A204.1 (cell line): ENCODE data around the gene RAPGEF2.

Experiments
- FAIRE-seq: peaks from 2 replicates; lab custom pipeline; 2012; peaks lifted over from hg19 to GRCh38; lab: Jason Lieb, UNC

Gene RAPGEF2

GRCh38 chr4:159197260-159197884, 94.5 kb downstream of the RAPGEF2 start:
- no peak for FAIRE-seq

- FAIRE-seq = no peak
These were observed 95.0 kb downstream of the RAPGEF2 start for GRCh38 chr4:159197885-159198269.

DNA sequence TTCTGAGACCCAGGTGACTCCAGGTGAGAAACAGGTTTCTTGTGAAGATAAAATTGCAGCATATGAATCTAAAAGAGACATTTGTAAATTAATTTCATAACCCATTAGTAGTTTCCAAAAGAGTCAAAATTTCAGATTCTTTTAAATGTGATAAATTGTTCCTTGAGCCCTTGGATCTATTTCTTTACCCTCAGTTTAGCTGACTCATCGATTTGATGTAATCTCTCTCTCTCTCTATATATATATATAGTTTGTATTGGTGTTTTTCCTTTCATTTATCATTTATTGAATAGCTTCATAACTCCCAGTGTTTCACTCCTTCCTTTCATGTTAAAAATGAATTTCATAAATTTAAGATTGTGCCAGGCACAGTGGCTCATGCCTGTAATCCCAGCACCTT, 96.9 kb downstream of the RAPGEF2 start:
- FAIRE-seq = no peak

GRCh38 chr4:159201168-159201567, 98.3 kb downstream of the RAPGEF2 start:
- no peak for FAIRE-seq

GRCh38 chr4:159204566-159204965, 101.7 kb downstream of the RAPGEF2 start:
- FAIRE-seq = no peak

- FAIRE-seq = no peak
These were observed 102.6 kb downstream of the RAPGEF2 start for GRCh38 chr4:159205466-159205865.

DNA sequence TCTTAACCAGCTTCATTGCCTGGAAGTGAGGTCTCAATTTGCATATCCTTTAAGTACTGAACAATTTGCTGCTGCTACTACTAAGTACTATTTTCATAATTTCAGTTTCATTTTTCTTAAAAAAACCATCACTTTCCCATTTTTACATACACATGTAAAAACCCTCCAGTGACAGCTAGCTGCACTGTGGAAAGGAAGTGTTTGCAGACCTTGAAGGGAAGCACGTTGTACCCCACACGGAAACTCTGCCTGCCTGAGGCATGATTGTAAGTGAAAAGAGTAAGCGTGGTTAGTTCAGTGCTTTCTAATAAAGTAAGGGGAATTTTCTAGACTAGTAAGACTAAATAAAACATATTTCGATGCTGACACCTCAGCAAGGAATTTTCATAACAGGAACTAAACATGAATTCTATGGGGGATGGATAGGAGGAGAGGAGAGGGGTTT, 103.6 kb downstream of the RAPGEF2 start:
- FAIRE-seq = no peak

DNA sequence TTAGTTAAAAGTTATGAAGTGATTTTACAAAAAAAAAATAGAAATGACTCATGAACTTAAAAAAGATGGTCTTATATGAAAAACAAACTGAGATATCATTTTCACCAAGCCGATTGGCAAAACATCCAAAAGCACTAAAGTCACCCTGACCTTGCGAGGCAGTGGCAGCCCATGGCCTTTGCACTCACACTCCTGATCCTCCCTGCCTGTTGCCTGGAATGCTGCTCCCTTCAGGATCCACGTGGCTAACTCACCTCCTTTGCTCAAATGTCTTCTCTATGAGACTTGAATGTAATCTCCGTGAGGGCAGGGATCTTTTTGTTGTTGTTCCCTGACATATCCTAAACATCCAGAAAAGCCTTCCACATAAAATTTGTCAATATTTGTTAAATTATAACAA, 106.4 kb downstream of the RAPGEF2 start:
- FAIRE-seq = no peak

- FAIRE-seq = no peak
These were observed 108.1 kb downstream of the RAPGEF2 start for GRCh38 chr4:159210975-159211374.

DNA sequence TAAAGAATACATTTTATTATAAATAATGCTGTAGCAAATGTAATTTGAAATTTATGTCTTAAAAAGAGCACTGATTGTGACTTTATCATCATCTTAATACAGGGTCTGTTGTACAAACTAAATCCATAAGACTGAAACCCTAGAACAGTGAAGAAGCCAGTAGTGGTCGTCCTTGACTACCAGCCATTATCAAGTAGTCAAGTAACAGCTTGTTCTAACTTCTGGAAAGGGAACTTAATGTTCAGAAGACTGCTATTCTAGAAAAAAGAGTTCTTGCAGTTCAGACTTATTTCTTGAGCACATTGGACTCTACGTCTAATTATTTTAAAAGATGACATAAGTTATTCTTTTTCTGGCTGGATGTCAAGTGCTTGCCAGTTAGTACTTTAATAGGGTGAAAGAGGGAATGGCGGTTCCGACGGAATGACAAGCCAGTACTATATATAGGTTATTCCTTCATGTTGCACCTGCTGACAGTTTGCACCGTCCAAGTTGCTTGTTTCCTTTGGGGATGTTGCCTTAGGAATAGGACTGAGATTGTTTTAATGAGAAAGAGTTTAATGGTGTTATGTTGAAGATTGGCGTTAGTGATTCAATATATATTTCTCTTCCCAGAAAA, 109.9 kb downstream of the RAPGEF2 start:
- FAIRE-seq = no peak

DNA sequence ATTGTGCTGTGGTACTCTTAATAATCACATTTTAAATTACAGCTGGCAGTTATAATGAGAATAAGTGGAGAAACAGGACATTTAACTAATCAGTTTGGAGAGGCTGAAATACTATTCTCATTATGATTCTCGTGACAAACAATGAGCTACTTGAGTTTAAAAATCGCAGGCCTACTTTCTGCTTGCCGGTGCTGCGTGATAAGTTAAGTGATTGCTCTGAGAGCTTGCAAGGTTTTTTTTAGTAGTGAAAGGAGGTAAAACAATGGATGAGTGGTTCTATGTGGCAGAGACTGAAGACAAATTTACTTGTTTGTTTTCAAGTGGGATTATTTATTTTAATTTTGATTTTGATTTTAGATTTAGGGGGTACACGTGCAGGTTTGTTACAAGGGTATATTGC, 114.0 kb downstream of the RAPGEF2 start:
- FAIRE-seq = no peak

- no peak for FAIRE-seq
These were observed 117.0 kb downstream of the RAPGEF2 start for GRCh38 chr4:159219862-159220261.

DNA sequence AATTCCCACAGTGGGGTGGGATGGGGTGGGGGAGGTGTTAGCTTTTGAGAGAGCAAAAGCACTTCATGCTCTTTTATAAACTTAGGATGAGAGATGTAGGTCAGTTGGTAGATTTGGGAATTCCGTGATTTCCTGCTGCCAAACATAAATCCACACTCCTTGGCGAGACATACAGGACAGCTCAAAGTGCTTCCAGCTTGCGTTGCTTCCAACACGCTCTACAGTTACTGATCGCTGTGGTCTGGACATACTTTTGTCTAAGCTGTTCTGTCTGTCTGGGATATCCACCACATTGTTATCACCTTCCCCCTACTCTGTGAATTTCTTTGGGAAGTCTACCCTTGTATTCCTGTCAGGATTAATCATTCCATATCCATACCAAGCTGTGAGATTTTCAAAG, 117.5 kb downstream of the RAPGEF2 start:
- no peak for FAIRE-seq

- FAIRE-seq = no peak
These were observed 118.4 kb downstream of the RAPGEF2 start for GRCh38 chr4:159221280-159221679.

- no peak for FAIRE-seq
These were observed 119.2 kb downstream of the RAPGEF2 start for GRCh38 chr4:159222043-159222552.

DNA sequence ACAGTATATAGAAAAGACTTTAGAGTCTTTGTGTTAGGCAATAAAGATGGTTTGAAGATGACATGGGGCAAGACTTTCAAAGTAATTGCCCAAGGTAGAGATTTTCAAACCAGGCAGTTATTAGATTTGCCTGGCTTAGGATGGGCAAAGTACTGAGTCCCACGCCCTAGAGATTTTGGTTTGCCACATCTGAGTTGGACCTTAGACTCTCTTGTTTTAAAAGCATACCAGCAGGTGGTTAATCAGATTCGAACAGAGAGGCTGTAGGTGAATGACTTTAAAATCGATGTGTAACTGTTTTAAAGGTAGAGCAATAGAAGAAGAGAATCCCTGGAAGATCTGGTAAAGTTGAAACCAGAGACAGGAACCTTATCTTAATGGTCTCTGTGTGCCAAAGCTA, 121.5 kb downstream of the RAPGEF2 start:
- FAIRE-seq = no peak

DNA sequence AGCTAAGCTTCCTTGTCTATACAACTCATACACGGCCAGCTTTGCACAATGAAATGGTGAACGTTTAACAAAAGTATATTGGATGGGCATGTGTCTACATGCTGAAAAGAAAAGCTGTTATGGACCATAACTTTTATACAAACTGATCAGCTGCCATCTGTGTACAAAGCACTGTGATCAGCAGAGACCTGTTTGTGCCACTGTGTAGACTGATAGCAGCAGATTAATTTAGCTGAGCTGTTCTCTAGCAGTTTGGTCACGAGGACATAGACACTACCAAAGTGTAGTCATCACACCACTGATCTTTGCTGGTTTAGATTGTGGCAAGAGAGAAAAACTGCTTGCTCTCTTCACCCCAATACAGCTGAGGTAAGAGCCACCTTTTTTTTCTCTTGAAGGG, 124.5 kb downstream of the RAPGEF2 start:
- FAIRE-seq = no peak

GRCh38 chr4:159227984-159228383, 125.1 kb downstream of the RAPGEF2 start:
- no peak for FAIRE-seq

GRCh38 chr4:159229164-159229563, 126.3 kb downstream of the RAPGEF2 start:
- no peak for FAIRE-seq

- FAIRE-seq = no peak
These were observed 129.7 kb downstream of the RAPGEF2 start for GRCh38 chr4:159232465-159233106.

DNA sequence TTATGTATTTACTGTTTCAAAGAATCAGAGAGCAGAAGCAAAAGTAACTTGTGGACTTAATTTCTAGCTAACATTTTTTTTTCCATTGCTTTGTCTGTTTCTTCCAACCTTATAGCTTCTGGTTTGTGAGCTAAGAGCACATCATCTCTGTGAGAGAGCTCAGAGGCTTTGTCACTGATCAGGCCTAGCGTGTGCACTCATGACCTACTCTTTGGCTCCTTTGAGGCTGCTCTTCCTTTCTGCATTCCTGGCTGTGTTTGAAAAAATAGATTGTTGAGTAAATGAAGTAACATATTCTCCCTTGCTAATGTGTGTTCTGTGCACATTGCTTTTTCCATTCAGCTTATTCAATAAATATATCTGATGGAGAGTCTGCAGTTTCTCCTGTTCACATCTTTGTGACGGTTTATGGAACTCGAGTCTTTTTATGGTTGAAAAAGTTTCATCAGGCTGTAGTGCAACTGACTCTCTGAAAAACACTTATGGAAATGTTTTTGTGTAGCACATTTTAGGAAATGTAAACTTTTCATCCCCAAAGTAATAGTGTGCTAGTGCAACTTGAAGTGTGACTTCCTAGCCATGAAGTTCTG, 133.0 kb downstream of the RAPGEF2 start:
- FAIRE-seq = no peak

DNA sequence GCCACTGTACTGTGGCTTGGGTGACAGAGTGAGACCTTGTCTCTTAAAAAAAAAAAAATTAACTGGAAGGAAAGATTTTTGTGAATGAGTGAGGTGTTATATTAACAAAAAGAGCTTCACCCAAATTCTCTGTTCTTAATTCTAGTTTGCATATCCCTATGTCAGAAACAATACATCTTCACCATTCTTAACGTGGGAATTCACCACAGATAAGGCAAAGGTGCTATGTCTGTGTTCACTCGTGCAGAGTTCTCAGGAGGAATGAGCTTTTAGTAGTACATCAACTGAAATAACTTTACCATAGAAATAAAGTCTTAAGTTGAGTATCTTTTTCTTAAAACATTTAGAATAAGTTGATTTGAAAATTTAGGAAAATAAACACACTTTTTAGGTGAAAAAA, 135.1 kb downstream of the RAPGEF2 start:
- no peak for FAIRE-seq

- FAIRE-seq = peak; percentile 90
These were observed 135.8 kb downstream of the RAPGEF2 start for GRCh38 chr4:159238631-159239030.
